ENCODE results near the gene LAMB2. TPM values are rescaled to one million over a fixed set of nuclear protein-coding genes. Genes with fewer than 3 reads are reported as not detected.

Gene LAMB2
- total and polyA plus RNA-seq, 4 donors: 200 to 1,923 (median 535) TPM

GRCh38 chr3:49151610-49152009 is 18.8 kb upstream of the LAMB2 start:
- intact Hi-C loops (cut with DNase I): no loop called here
- ATAC-seq (ENCODE audit: low FRiP score) (no peak), DNase-seq (no peak)
- Histone ChIP-seq H3K27me3 (ENCODE audit: control insufficient read depth in 1 of 2, insufficient read depth in 2 of 2, low read length in 1 of 2) (no peaks in the 10 kb centered on the region), H3K27ac (ENCODE audit: low read depth in 1 of 2, low read length in 2 of 2) (no peak overlapping the region), H3K4me3 (ENCODE audit: low read length in 2 of 2) (no peak overlapping the region), H3K4me1 (ENCODE audit: control insufficient read depth in 1 of 2, insufficient read depth in 2 of 2, low read length in 2 of 2) (no peaks in the 10 kb centered on the region), H3K36me3 (ENCODE audit: control insufficient read depth in 1 of 2, insufficient read depth in 2 of 2, low read length in 1 of 2) (no peaks in the 10 kb centered on the region), H3K9me3 (ENCODE audit: control insufficient read depth, low read length) (no peaks in the 10 kb centered on the region)
- WGBS, 2 donors: 84 to 90% methylated on average over 2 of the region's 2 CpGs

DNA sequence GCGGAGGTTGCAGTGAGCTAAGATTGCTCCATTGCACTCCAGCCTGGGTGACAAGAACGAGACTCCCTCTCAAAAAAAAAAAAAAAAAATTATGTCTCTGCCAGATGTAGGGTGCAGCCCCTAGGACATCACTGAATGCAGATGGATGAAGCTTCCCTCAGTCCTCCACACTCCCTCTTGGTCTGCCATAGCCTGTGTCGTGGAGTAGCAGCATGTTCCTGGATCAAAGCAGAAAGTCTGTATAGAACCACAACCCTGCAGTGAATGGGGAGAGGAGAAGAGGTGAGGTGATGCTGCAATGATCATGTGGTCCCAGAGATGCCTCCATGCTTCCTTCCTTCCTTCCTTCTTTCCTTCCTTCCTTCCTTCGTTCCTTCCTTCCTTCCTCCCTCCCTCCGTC is 15.3 kb upstream of the LAMB2 start:
- WGBS, 2 donors: 71 to 81% methylated on average over 5 of the region's 5 CpGs
- Histone ChIP-seq H3K36me3 (ENCODE audit: control insufficient read depth in 1 of 2, insufficient read depth in 2 of 2, low read length in 1 of 2) (no peaks in the 10 kb centered on the region), H3K27me3 (ENCODE audit: control insufficient read depth in 1 of 2, insufficient read depth in 2 of 2, low read length in 1 of 2) (no peaks in the 10 kb centered on the region), H3K4me1 (ENCODE audit: control insufficient read depth in 1 of 2, insufficient read depth in 2 of 2, low read length in 2 of 2) (no peaks in the 10 kb centered on the region), H3K4me3 (ENCODE audit: low read length in 2 of 2) (no peak overlapping the region), H3K27ac (ENCODE audit: low read depth in 1 of 2, low read length in 2 of 2) (no peak overlapping the region), H3K9me3 (ENCODE audit: control insufficient read depth, low read length) (no peaks in the 10 kb centered on the region)
- intact Hi-C loops (cut with DNase I): no loop called here
- DNase-seq (no peak), ATAC-seq (ENCODE audit: low FRiP score) (no peak)

DNA sequence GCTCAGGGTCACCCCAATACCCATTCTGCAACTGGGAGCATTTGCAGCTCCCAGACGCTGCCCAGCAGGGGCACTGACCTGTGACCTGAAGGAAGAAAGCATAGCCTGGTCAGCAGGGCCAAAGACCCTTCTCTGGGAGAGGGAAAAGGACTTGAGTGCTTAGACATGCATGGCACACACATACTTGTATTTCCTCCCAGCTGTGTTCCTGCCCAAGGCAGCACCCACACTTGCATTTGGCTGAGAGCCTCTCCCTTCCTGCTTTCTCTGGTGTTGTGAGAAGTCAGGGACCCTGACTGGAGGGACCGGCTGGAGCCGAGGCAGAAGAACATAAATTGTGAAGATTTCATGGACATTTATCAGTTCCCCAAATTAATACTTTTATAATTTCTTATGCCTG is 7.2 kb upstream of the LAMB2 start:
- H3K27ac ChIP-seq (ENCODE audit: low read depth in 1 of 2, low read length in 2 of 2): no peak overlapping the region
- no peak for ATAC-seq (ENCODE audit: low FRiP score)
- no peak for DNase-seq
- no peaks in the 10 kb centered on the region for H3K36me3 ChIP-seq (ENCODE audit: control insufficient read depth in 1 of 2, insufficient read depth in 2 of 2, low read length in 1 of 2)
- no peaks in the 10 kb centered on the region for H3K27me3 ChIP-seq (ENCODE audit: control insufficient read depth in 1 of 2, insufficient read depth in 2 of 2, low read length in 1 of 2)
- H3K4me1 ChIP-seq (ENCODE audit: control insufficient read depth in 1 of 2, insufficient read depth in 2 of 2, low read length in 2 of 2): no peaks in the 10 kb centered on the region
- intact Hi-C loops (cut with DNase I): no loop called here
- H3K9me3 ChIP-seq (ENCODE audit: control insufficient read depth, low read length): no peaks in the 10 kb centered on the region
- WGBS, 2 donors: 67 to 70% methylated on average over 3 of the region's 3 CpGs
- H3K4me3 ChIP-seq (ENCODE audit: low read length in 2 of 2): no peak overlapping the region

GRCh38 chr3:49135499-49135898 is 2.6 kb upstream of the LAMB2 start:
- intact Hi-C loops (cut with DNase I): no loop called here
- H3K27ac ChIP-seq (ENCODE audit: low read depth in 1 of 2, low read length in 2 of 2): no peak overlapping the region
- H3K9me3 ChIP-seq (ENCODE audit: control insufficient read depth, low read length): no peaks in the 10 kb centered on the region
- H3K27me3 ChIP-seq (ENCODE audit: control insufficient read depth in 1 of 2, insufficient read depth in 2 of 2, low read length in 1 of 2): no peaks in the 10 kb centered on the region
- H3K4me3 ChIP-seq (ENCODE audit: low read length in 2 of 2): no peak overlapping the region
- H3K36me3 ChIP-seq (ENCODE audit: control insufficient read depth in 1 of 2, insufficient read depth in 2 of 2, low read length in 1 of 2): no peaks in the 10 kb centered on the region
- no peak for DNase-seq
- no peak for ATAC-seq (ENCODE audit: low FRiP score)
- 86 to 87% methylated on average over 4 of the region's 4 CpGs for WGBS, 2 donors
- peaks cover 0 to 3% of the 10 kb centered on the region in 2 donors for H3K4me1 ChIP-seq (ENCODE audit: control insufficient read depth in 1 of 2, insufficient read depth in 2 of 2, low read length in 2 of 2)

- no peak overlapping the region for H3K4me3 ChIP-seq (ENCODE audit: low read length in 2 of 2)
- no peaks in the 10 kb centered on the region for H3K36me3 ChIP-seq (ENCODE audit: control insufficient read depth in 1 of 2, insufficient read depth in 2 of 2, low read length in 1 of 2)
- no peak overlapping the region for H3K27ac ChIP-seq (ENCODE audit: low read depth in 1 of 2, low read length in 2 of 2)
- H3K9me3 ChIP-seq (ENCODE audit: control insufficient read depth, low read length): no peaks in the 10 kb centered on the region
- 66 to 70% methylated on average over 3 of the region's 3 CpGs for WGBS, 2 donors
- intact Hi-C loops (cut with DNase I): no loop called here
- no peaks in the 10 kb centered on the region for H3K27me3 ChIP-seq (ENCODE audit: control insufficient read depth in 1 of 2, insufficient read depth in 2 of 2, low read length in 1 of 2)
- no peak for DNase-seq
- no peak for ATAC-seq (ENCODE audit: low FRiP score)
- peaks cover 0 to 3% of the 10 kb centered on the region in 2 donors for H3K4me1 ChIP-seq (ENCODE audit: control insufficient read depth in 1 of 2, insufficient read depth in 2 of 2, low read length in 2 of 2)
Measured at GRCh38 chr3:49134471-49135265, 1.8 kb upstream of the LAMB2 start.

GRCh38 chr3:49133226-49133951 is 539 bp upstream of the LAMB2 start:
- WGBS, 2 donors: 0 to 1% methylated on average over 30 of the region's 30 CpGs
- no peaks in the 10 kb centered on the region for H3K36me3 ChIP-seq (ENCODE audit: control insufficient read depth in 1 of 2, insufficient read depth in 2 of 2, low read length in 1 of 2)
- peak overlapping the region; percentile 15 to 88 for H3K27ac ChIP-seq (ENCODE audit: low read depth in 1 of 2, low read length in 2 of 2)
- peak overlapping the region; percentile 72 to 75 for H3K4me3 ChIP-seq (ENCODE audit: low read length in 2 of 2)
- no peaks in the 10 kb centered on the region for H3K27me3 ChIP-seq (ENCODE audit: control insufficient read depth in 1 of 2, insufficient read depth in 2 of 2, low read length in 1 of 2)
- ATAC-seq (ENCODE audit: low FRiP score): peak; percentile 92
- H3K4me1 ChIP-seq (ENCODE audit: control insufficient read depth in 1 of 2, insufficient read depth in 2 of 2, low read length in 2 of 2): peaks cover 0 to 3% of the 10 kb centered on the region in 2 donors
- no peaks in the 10 kb centered on the region for H3K9me3 ChIP-seq (ENCODE audit: control insufficient read depth, low read length)
- DNase-seq: peak; percentile 90 to 94
- intact Hi-C loops (cut with DNase I): no loop called here

- Histone ChIP-seq H3K27me3 (ENCODE audit: control insufficient read depth in 1 of 2, insufficient read depth in 2 of 2, low read length in 1 of 2) (no peaks in the 10 kb centered on the region), H3K4me1 (ENCODE audit: control insufficient read depth in 1 of 2, insufficient read depth in 2 of 2, low read length in 2 of 2) (peaks cover 0 to 3% of the 10 kb centered on the region in 2 donors)
- intact Hi-C loops (cut with DNase I): no loop called here
Measured at GRCh38 chr3:49132073-49132436, 795 bp downstream of the LAMB2 start.

GRCh38 chr3:49131576-49131975 is 1.3 kb downstream of the LAMB2 start:
- 85% methylated on average over 6 of the region's 6 CpGs for WGBS, 2 donors
- Histone ChIP-seq H3K27me3 (ENCODE audit: control insufficient read depth in 1 of 2, insufficient read depth in 2 of 2, low read length in 1 of 2) (no peaks in the 10 kb centered on the region), H3K27ac (ENCODE audit: low read depth in 1 of 2, low read length in 2 of 2) (peak overlapping the region in 1 of 2 donors; percentile 68), H3K36me3 (ENCODE audit: control insufficient read depth in 1 of 2, insufficient read depth in 2 of 2, low read length in 1 of 2) (no peaks in the 10 kb centered on the region), H3K4me1 (ENCODE audit: control insufficient read depth in 1 of 2, insufficient read depth in 2 of 2, low read length in 2 of 2) (peaks cover 0 to 3% of the 10 kb centered on the region in 2 donors), H3K4me3 (ENCODE audit: low read length in 2 of 2) (peak overlapping the region in 1 of 2 donors; percentile 75), H3K9me3 (ENCODE audit: control insufficient read depth, low read length) (no peaks in the 10 kb centered on the region)
- intact Hi-C loops (cut with DNase I): no loop called here
- ATAC-seq (ENCODE audit: low FRiP score) (no peak), DNase-seq (no peak)

More at GRCh38 chr3:49132073-49132436, 795 bp downstream of the LAMB2 start:
- WGBS, 2 donors: 14 to 24% methylated on average over 9 of the region's 9 CpGs
- DNase-seq (no peak), ATAC-seq (ENCODE audit: low FRiP score) (no peak)
- Histone ChIP-seq H3K36me3 (ENCODE audit: control insufficient read depth in 1 of 2, insufficient read depth in 2 of 2, low read length in 1 of 2) (no peaks in the 10 kb centered on the region), H3K27ac (ENCODE audit: low read depth in 1 of 2, low read length in 2 of 2) (peak overlapping the region in 1 of 2 donors; percentile 68), H3K4me3 (ENCODE audit: low read length in 2 of 2) (peak overlapping the region; percentile 71 to 75), H3K9me3 (ENCODE audit: control insufficient read depth, low read length) (no peaks in the 10 kb centered on the region)

- WGBS, 2 donors: 44 to 47% methylated on average over 12 of the region's 12 CpGs
- Histone ChIP-seq H3K36me3 (ENCODE audit: control insufficient read depth in 1 of 2, insufficient read depth in 2 of 2, low read length in 1 of 2) (no peaks in the 10 kb centered on the region), H3K27ac (ENCODE audit: low read depth in 1 of 2, low read length in 2 of 2) (no peak overlapping the region), H3K4me3 (ENCODE audit: low read length in 2 of 2) (no peak overlapping the region), H3K27me3 (ENCODE audit: control insufficient read depth in 1 of 2, insufficient read depth in 2 of 2, low read length in 1 of 2) (no peaks in the 10 kb centered on the region), H3K4me1 (ENCODE audit: control insufficient read depth in 1 of 2, insufficient read depth in 2 of 2, low read length in 2 of 2) (peaks cover 0 to 3% of the 10 kb centered on the region in 2 donors), H3K9me3 (ENCODE audit: control insufficient read depth, low read length) (no peaks in the 10 kb centered on the region)
- DNase-seq (no peak), ATAC-seq (ENCODE audit: low FRiP score) (no peak)
- intact Hi-C loops (cut with DNase I): no loop called here
Measured at GRCh38 chr3:49131040-49131439, 1.8 kb downstream of the LAMB2 start.

All from aorta (tissue), 5 donors.